Measurements from ENCODE around the gene ZGLP1.
"Not testable (repeated sequence)": the region's sequence is repeated elsewhere in the genome, so short reads cannot be mapped to it uniquely, and the experiment has no call there.

The ZGLP1 gene
- 0.84 to 1.5 reads per million in 2 experiments for total RNA-seq

GRCh38 chr19:10309423-10309822 is at the start of gene ZGLP1:
TSS of gene ZGLP1 (minus strand) at chr19:10309815.
- no peak for DNase-seq (ENCODE audit: low read depth)

GRCh38 chr19:10356431-10356830 is 46.8 kb upstream of the ZGLP1 start:
- DNase-seq (ENCODE audit: low read depth) = no peak

GRCh38 chr19:10353793-10354391 is 44.3 kb upstream of the ZGLP1 start:
- no peak for DNase-seq (ENCODE audit: low read depth)

GRCh38 chr19:10352764-10353671 is 43.4 kb upstream of the ZGLP1 start:
- no peak for DNase-seq (ENCODE audit: low read depth)

- DNase-seq (ENCODE audit: low read depth) = no peak
Measured at GRCh38 chr19:10346509-10346908, 36.9 kb upstream of the ZGLP1 start.

DNA sequence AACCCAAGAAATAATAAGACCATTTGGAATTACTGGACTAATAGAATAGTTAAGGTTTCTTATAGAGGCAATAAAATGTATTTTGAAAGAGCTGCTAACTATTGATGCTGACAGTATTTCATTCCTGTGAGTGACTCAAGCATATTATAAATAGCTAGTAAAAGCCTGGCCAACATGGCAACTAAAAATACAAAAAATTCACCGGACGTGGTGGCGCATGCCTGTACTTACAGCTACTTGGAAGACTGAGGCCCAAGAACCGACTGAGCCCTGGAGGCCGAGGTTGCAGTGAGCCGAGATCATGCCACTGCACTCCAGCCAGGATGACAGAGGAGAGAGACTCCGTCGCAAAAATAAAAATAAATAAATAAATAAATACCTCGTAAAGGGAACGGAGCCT is 35.2 kb upstream of the ZGLP1 start:
- DNase-seq (ENCODE audit: low read depth) = no peak

GRCh38 chr19:10343495-10343894 is 33.9 kb upstream of the ZGLP1 start:
- no peak for DNase-seq (ENCODE audit: low read depth)

DNA sequence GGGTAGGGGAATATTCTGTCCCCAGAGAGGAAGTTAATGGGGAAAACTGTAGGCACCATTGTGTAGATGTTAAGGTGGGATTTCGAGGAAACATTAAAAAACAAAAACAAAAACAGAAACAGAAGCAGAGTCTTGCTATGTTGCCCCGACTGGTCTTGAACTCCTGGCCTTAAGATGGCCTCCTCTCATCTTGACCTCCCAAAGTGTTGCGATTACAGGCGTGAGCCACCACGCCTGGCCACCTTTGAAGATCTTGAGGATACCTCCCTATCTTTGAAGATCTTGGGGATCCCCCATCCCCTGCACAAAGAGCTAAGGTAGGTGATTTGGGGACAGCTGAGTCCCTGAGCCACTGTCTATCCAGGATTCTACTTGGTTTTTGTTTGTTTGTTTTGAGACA is 30.4 kb upstream of the ZGLP1 start:
- DNase-seq (ENCODE audit: low read depth) = no peak

GRCh38 chr19:10339380-10339960 is 29.9 kb upstream of the ZGLP1 start, which contains the start of gene ICAM3:
TSS of gene ICAM3 (minus strand) at chr19:10339624. CDS start at chr19:10339614, 10 bp downstream.
- DNase-seq (ENCODE audit: low read depth) = peak; percentile 22

DNA sequence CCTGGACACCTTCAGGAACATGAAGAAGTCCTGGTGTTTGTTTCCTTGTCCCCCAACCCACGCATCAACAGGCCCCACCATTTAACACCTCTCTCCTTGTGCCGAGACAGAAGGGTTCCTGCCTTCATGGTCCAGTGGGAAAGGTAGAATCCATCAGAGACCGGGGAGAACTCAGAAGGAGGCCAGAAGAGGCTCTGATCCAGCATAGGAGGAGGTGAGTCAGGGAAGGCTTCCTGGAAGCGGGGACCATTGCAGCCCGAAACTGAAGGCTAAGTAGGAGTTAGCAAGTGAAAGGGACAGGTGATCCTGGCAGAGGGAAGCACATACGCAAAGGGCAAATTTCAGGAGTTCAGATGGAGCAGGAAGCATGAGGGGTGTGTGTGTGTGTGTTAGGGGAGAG is 29.3 kb upstream of the ZGLP1 start:
- DNase-seq (ENCODE audit: low read depth) = no peak

DNA sequence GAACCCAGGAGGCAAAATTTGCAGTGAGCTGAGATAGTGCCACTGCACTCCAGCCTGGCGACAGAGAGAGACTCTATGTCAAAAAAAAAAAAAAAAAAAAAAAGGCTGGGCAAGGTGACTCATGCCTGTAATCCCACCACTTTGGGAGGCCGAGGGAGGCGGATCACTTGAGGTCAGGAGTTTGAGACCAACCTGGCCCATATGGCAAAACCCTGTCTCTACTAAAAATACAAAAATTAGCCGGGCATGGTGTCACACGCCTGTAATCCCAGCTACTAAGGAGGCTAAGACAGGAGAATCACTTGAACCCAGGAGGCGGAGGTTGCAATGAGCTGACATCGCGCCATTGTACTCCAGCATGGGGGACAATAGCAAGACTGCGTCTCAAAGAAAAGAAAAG is 27.1 kb upstream of the ZGLP1 start:
- not testable (repeated sequence) for DNase-seq (ENCODE audit: low read depth)

GRCh38 chr19:10335352-10335985 is 25.9 kb upstream of the ZGLP1 start:
- no peak for DNase-seq (ENCODE audit: low read depth)

GRCh38 chr19:10334588-10335351 is 25.2 kb upstream of the ZGLP1 start:
- DNase-seq (ENCODE audit: low read depth) = peak; percentile 14

- no peak for DNase-seq (ENCODE audit: low read depth)
Measured at GRCh38 chr19:10333758-10334587, 24.4 kb upstream of the ZGLP1 start.

GRCh38 chr19:10332965-10333757 is 23.5 kb upstream of the ZGLP1 start, which contains the start of gene RAVER1:
TSS of gene RAVER1 (minus strand) at chr19:10333529. CDS start at chr19:10333507, 22 bp downstream.
- DNase-seq (ENCODE audit: low read depth) = peak; percentile 97

DNA sequence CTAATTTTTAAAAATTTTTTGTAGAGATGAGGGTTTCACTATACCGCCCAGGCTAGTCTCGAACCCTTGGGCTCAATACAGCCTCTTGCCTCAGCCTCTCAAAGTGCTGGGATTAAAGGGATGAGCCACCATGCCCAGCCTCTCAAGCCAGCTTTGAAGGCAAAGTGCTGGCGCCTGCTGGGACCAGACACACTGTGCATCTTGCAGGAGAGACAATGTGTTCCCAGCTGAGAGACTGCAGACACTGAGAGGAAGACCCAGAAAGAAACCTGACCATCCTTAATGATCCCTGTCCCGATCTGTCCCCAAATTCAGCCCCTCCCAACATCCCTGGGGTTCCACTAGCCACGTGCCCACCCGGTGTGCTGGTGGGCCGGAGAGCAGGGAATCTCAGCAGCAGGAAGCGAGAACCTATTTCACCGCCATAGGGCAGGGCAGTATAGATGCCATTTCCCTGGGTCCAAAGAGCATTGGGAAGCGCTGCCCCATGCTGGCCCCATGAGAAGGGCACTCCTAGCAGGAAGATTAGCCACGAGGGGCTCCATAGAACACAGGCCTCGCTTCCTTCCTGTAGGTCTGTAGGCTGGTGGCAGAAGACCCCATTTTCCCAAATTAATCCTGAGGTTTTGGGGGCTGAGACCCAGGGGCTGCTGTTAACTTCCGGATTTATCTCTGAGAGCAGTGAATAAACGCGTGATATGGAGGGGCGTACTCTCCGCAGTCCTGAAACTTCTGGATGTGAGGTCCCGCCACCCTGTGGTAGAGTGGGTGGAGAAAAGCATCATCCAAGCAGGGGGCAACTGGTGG is 22.7 kb upstream of the ZGLP1 start:
- DNase-seq (ENCODE audit: low read depth) = no peak

GRCh38 chr19:10329555-10329954 is 19.9 kb upstream of the ZGLP1 start:
- no peak for DNase-seq (ENCODE audit: low read depth)

GRCh38 chr19:10328558-10329429 is 19.2 kb upstream of the ZGLP1 start:
- no peak for DNase-seq (ENCODE audit: low read depth)

Data from T follicular helper cell (primary cell).